IMR-90 (cell line): ENCODE measurements around the gene CDK13. TPM values are rescaled to one million over a fixed set of nuclear protein-coding genes. Genes with fewer than 3 reads are reported as not detected.

Source experiments
- ATAC-seq: fragments of 200-7000 bp; cut with Tn5 transposase; 2 replicates; pipeline ENCODE4 v1.9.1; 2020; ENCODE audit warnings: low read depth, mild to moderate bottlenecking, moderate library complexity
- BruUV-seq: library from RNA; stranded (reverse); fragments of 400-500 nt; replicated peaks from 2 replicates; lab custom pipeline; 2021; lab: Mats Ljungman, UMichigan
- CTCF ChIA-PET: fragments of 300-600 bp; formaldehyde crosslinking; extraction: SDS; loops from one replicate; lab custom pipeline; 2021; ENCODE audit warnings: antibody characterized with exemption; lab: Yijun Ruan, JAX
- POLR2A ChIA-PET: fragments of 300-600 bp; sonication (Branson Sonifier 250); formaldehyde crosslinking; loops from one replicate; lab custom pipeline; 2022; ENCODE audit warnings: antibody characterized with exemption; ENCODE audit not compliant: unreplicated experiment; lab: Charles Lee
- DNase-seq: peaks from one replicate; pipeline ENCODE4 v3.0.0; 2013
- H2AFZ ChIP-seq: replicated peaks from 2 replicates; pipeline ENCODE3; 2013; ENCODE audit warnings: low read length, mild to moderate bottlenecking; ENCODE audit not compliant: poor library complexity
- H2AK5ac ChIP-seq: 2 replicates; pipeline ENCODE4 v1.6.1; 2013; ENCODE audit warnings: low read depth, low read length, inconsistent platforms
- H2AK9ac ChIP-seq: replicated peaks from 2 replicates; pipeline ENCODE3; 2013; ENCODE audit warnings: mild to moderate bottlenecking, low read depth, low read length, moderate library complexity; ENCODE audit not compliant: poor library complexity
- H2BK120ac ChIP-seq: 2 replicates; pipeline ENCODE4 v1.6.1; 2013; ENCODE audit warnings: low read depth, low read length, inconsistent platforms
- H2BK15ac ChIP-seq: 3 replicates; pipeline ENCODE4 v1.6.1; 2013; ENCODE audit warnings: low read depth, low read length, inconsistent platforms
- H2BK20ac ChIP-seq: 2 replicates; pipeline ENCODE4 v1.6.1; 2013; ENCODE audit warnings: low read depth, mild to moderate bottlenecking, inconsistent platforms, low read length, moderate library complexity
- H2BK5ac ChIP-seq: 2 replicates; pipeline ENCODE4 v1.6.1; 2013; ENCODE audit warnings: mild to moderate bottlenecking, low read depth, low read length, inconsistent platforms; ENCODE audit not compliant: poor library complexity, severe bottlenecking
- H3K14ac ChIP-seq: replicated peaks from 2 replicates; pipeline ENCODE4 v1.6.1; 2013; ENCODE audit warnings: low read depth, low read length, inconsistent platforms
- H3K18ac ChIP-seq: 2 replicates; pipeline ENCODE4 v1.6.1; 2013; ENCODE audit warnings: low read depth, low read length, control low read depth
- H3K23ac ChIP-seq: 2 replicates; pipeline ENCODE4 v1.6.1; 2013; ENCODE audit warnings: low read depth, low read length, inconsistent platforms
- H3K27ac ChIP-seq: 2 replicates; pipeline ENCODE4 v1.5.1; 2013; ENCODE audit warnings: mild to moderate bottlenecking, control low read depth, low read length; ENCODE audit not compliant: insufficient read depth
- H3K27me3 ChIP-seq: 2 replicates; pipeline ENCODE4 v1.6.1; 2013; ENCODE audit warnings: low read length; ENCODE audit not compliant: control insufficient read depth, insufficient read depth
- H3K36me3 ChIP-seq: 2 replicates; pipeline ENCODE4 v1.6.1; 2013; ENCODE audit warnings: low read length, mixed read lengths; ENCODE audit not compliant: control insufficient read depth, insufficient read depth
- H3K4ac ChIP-seq: 2 replicates; pipeline ENCODE4 v1.6.1; 2013; ENCODE audit warnings: low read depth, low read length, inconsistent platforms
- H3K4me1 ChIP-seq: 2 replicates; pipeline ENCODE4 v1.6.1; 2013; ENCODE audit warnings: low read length, mixed read lengths; ENCODE audit not compliant: control insufficient read depth, insufficient read depth
- H3K4me2 ChIP-seq: 2 replicates; pipeline ENCODE4 v1.6.1; 2013; ENCODE audit warnings: low read depth, mild to moderate bottlenecking, control low read depth, low read length, moderate library complexity
- H3K4me3 ChIP-seq: 2 replicates; pipeline ENCODE4 v1.5.1; 2013; ENCODE audit warnings: low read depth, mild to moderate bottlenecking, control low read depth, low read length, moderate library complexity; ENCODE audit not compliant: insufficient read depth
- H3K56ac ChIP-seq: 2 replicates; pipeline ENCODE4 v1.6.1; 2013; ENCODE audit warnings: low read length, inconsistent platforms; ENCODE audit not compliant: insufficient read depth; ENCODE audit errors: extremely low read depth
- H3K79me1 ChIP-seq, 2 experiments: 2 replicates each; pipeline ENCODE4 v1.6.1; 2013; ENCODE audit warnings: low read length in 2 of 2, inconsistent platforms in 1 of 2, low read depth in 1 of 2
- H3K9ac ChIP-seq: 2 replicates; pipeline ENCODE4 v1.6.1; 2013; ENCODE audit warnings: low read depth, low read length, control low read depth
- H3K9me1 ChIP-seq: 2 replicates; pipeline ENCODE4 v1.6.1; 2013; ENCODE audit warnings: low read length, inconsistent platforms; ENCODE audit not compliant: insufficient read depth
- H3K9me3 ChIP-seq: 2 replicates; pipeline ENCODE4 v1.6.1; 2013; ENCODE audit warnings: low read length; ENCODE audit not compliant: control insufficient read depth, insufficient read depth
- H4K20me1 ChIP-seq: 2 replicates; pipeline ENCODE4 v1.6.1; 2013; ENCODE audit warnings: low read length, inconsistent platforms; ENCODE audit not compliant: insufficient read depth
- H4K5ac ChIP-seq: 2 replicates; pipeline ENCODE4 v1.6.1; 2013; ENCODE audit warnings: mild to moderate bottlenecking, low read depth, low read length, control low read depth
- H4K8ac ChIP-seq, 2 experiments: 2 replicates each; pipeline ENCODE4 v1.6.1; 2013; ENCODE audit warnings: low read depth in 2 of 2, low read length in 2 of 2, control low read depth in 1 of 2, inconsistent platforms in 1 of 2
- H4K91ac ChIP-seq: 2 replicates; pipeline ENCODE4 v1.6.1; 2013; ENCODE audit warnings: low read depth, low read length, inconsistent platforms; ENCODE audit not compliant: insufficient read depth
- BHLHE40 ChIP-seq: fragments of 150-350 bp; IDR thresholded peaks from 2 replicates; pipeline ENCODE4 v1.6.1; 2016; ENCODE audit warnings: mild to moderate bottlenecking, low read depth, low read length
- CEBPB ChIP-seq: IDR thresholded peaks from 2 replicates; pipeline ENCODE4 v1.6.1; 2012; ENCODE audit warnings: low read depth, low read length, improper control_type of control experiment
- CHD1 ChIP-seq: IDR thresholded peaks from 2 replicates; pipeline ENCODE4 v1.6.1; 2012; ENCODE audit warnings: low read depth, low read length, improper control_type of control experiment
- CTCF ChIP-seq: conservative IDR thresholded peaks from 2 replicates; pipeline ENCODE4 v1.5.1; 2012; ENCODE audit warnings: mild to moderate bottlenecking, low read depth, low read length, improper control_type of control experiment
- MAZ ChIP-seq: IDR thresholded peaks from 2 replicates; pipeline ENCODE4 v1.6.1; 2012; ENCODE audit warnings: low read depth, mild to moderate bottlenecking, low read length, improper control_type of control experiment, moderate library complexity, borderline replicate concordance
- MXI1 ChIP-seq: IDR thresholded peaks from 2 replicates; pipeline ENCODE4 v1.6.1; 2012; ENCODE audit warnings: low read depth, mild to moderate bottlenecking, low read length, moderate library complexity, borderline replicate concordance
- NFE2L2 ChIP-seq: fragments of 150-350 bp; IDR thresholded peaks from 2 replicates; pipeline ENCODE4 v1.6.1; 2016; ENCODE audit warnings: low read depth, mild to moderate bottlenecking, low read length
- POLR2A ChIP-seq: IDR thresholded peaks from 2 replicates; pipeline ENCODE4 v1.6.1; 2012; ENCODE audit warnings: mild to moderate bottlenecking, low read depth, low read length
- RAD21 ChIP-seq: IDR thresholded peaks from 2 replicates; pipeline ENCODE4 v1.6.1; 2012; ENCODE audit warnings: low read length, improper control_type of control experiment
- RCOR1 ChIP-seq: IDR thresholded peaks from 2 replicates; pipeline ENCODE4 v1.6.1; 2012; ENCODE audit warnings: mild to moderate bottlenecking, low read length, improper control_type of control experiment; ENCODE audit not compliant: insufficient replicate concordance
- RFX5 ChIP-seq: IDR thresholded peaks from 2 replicates; pipeline ENCODE4 v1.8.0; 2012; ENCODE audit warnings: low read depth, mild to moderate bottlenecking, low read length, moderate library complexity
- SMC3 ChIP-seq: fragments of 150-350 bp; IDR thresholded peaks from 2 replicates; pipeline ENCODE4 v1.6.1; 2016; ENCODE audit warnings: low read depth, mild to moderate bottlenecking, antibody characterized with exemption, low read length, moderate library complexity
- USF2 ChIP-seq: fragments of 150-350 bp; IDR thresholded peaks from 2 replicates; pipeline ENCODE4 v1.6.1; 2017; ENCODE audit warnings: mild to moderate bottlenecking, antibody characterized with exemption, low read length, low read depth
- WGBS, 2 experiments: methylation state at CpG; one replicate each; pipeline versions ENCODE4 v1.1.5 to v1.1.7; 2013; ENCODE audit warnings: missing lambda C conversion rate in 2 of 2; ENCODE audit not compliant: insufficient read length in 1 of 2; ENCODE audit errors: extremely low coverage in 2 of 2; 5-methylcytosine and 5-hydroxymethylcytosine counted together
- dilution Hi-C: fragments of 300-500 bp; cut with HindIII; formaldehyde crosslinking; loops from one replicate; pipeline ENCODE4 v1.14.3; 2018; ENCODE audit warnings: low sequenced_read_pairs; ENCODE audit not compliant: unreplicated experiment
- in situ Hi-C: fragments of 300-500 bp; cut with MboI; formaldehyde crosslinking; loops from 3 replicates; pipeline ENCODE4 v1.14.3; 2019; ENCODE audit warnings: low sequenced_read_pairs, inconsistent platforms, mixed read lengths
- intact Hi-C: fragments of 100-400 bp; cut with micrococcal nuclease; formaldehyde crosslinking; loops from 2 replicates; pipeline ENCODE4 v1.10.0; 2022
- polyA plus RNA-seq, 3 experiments: library from polyadenylated mRNA; depleted of rRNA; stranded (reverse); fragments of >200 nt; gene quantifications; 2 replicates each; pipeline ENCODE4 v1.2.3, GENCODE V29; 2012; ENCODE audit warnings: low replicate concordance in 1 of 3
- total RNA-seq: library from RNA; depleted of rRNA; stranded (reverse); fragments of >200 nt; gene quantifications from 2 replicates; pipeline ENCODE4 v1.2.3, GENCODE V29; 2012
- TF ChIP-seq, protein P1 (sequence below): fragments of 150-350 bp; IDR thresholded peaks from 2 replicates; pipeline ENCODE4 v1.6.1; 2016; ENCODE audit warnings: low read depth, mild to moderate bottlenecking, low read length, moderate library complexity, borderline replicate concordance

Gene CDK13
- total and polyA plus RNA-seq, 2 of the 4 experiments (the other 2 are of a cell fraction), result 20.1 to 50.4 TPM

- H3K4me1 ChIP-seq, result peaks cover 1% of the 10 kb centered on the region; the same call in 1 of the 2 replicates
- no peak overlapping the region for H3K56ac ChIP-seq
- no peak overlapping the region for H2BK120ac ChIP-seq
- no TSS peak for BruUV-seq
- no peak overlapping the region for H3K9ac ChIP-seq
- ATAC-seq, result no peak
- no peaks in the 10 kb centered on the region; the same call in 1 of the 2 replicates for H3K9me3 ChIP-seq
- H3K14ac ChIP-seq, result no peak overlapping the region
- no peaks in the 10 kb centered on the region for H3K79me1 ChIP-seq
- no peak for DNase-seq
- no peaks in the 10 kb centered on the region; the same call in 1 of the 2 replicates for H3K9me1 ChIP-seq
- no peak overlapping the region for H3K23ac ChIP-seq
- H3K36me3 ChIP-seq, result no peaks in the 10 kb centered on the region
- H2BK5ac ChIP-seq, result no peak overlapping the region
- no CpG with 5 or more reads among the region's 4 CpGs for WGBS, 2 experiments
- no peak overlapping the region for H3K4me3 ChIP-seq
- no peak overlapping the region for H2BK20ac ChIP-seq
- no peak overlapping the region for H2AK9ac ChIP-seq
- peaks cover 3% of the 10 kb centered on the region; the same call in 1 of the 2 replicates for H3K27me3 ChIP-seq
- ChIA-PET POLR2A (no interaction called here), CTCF (no interaction called here)
- no peak overlapping the region for H4K91ac ChIP-seq
- intact Hi-C loops (no loop called here), in situ Hi-C loops (no loop called here), dilution Hi-C loops (no loop called here)
- H3K4me2 ChIP-seq, result no peak overlapping the region
- H4K5ac ChIP-seq, result no peak overlapping the region
- no peak overlapping the region for H2AK5ac ChIP-seq
- H3K27ac ChIP-seq, result no peak overlapping the region
- H2AFZ ChIP-seq, result peak overlapping the region; percentile 53
- TF ChIP-seq SMC3 (no peak), CHD1 (no peak), CEBPB (no peak), RFX5 (no peak), USF2 (no peak), BHLHE40 (no peak), RCOR1 (no peak), CTCF (no peak), RAD21 (no peak), MAZ (no peak), MXI1 (no peak), NFE2L2 (no peak), POLR2A (no peak)
- TF ChIP-seq, protein P1, sequence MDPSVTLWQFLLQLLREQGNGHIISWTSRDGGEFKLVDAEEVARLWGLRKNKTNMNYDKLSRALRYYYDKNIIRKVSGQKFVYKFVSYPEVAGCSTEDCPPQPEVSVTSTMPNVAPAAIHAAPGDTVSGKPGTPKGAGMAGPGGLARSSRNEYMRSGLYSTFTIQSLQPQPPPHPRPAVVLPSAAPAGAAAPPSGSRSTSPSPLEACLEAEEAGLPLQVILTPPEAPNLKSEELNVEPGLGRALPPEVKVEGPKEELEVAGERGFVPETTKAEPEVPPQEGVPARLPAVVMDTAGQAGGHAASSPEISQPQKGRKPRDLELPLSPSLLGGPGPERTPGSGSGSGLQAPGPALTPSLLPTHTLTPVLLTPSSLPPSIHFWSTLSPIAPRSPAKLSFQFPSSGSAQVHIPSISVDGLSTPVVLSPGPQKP, result no peak
- H4K20me1 ChIP-seq, result no peaks in the 10 kb centered on the region; the same call in 1 of the 2 replicates
- H4K8ac ChIP-seq, result no peak overlapping the region
- no peak overlapping the region for H2BK15ac ChIP-seq
- H3K18ac ChIP-seq, result no peak overlapping the region
- H3K4ac ChIP-seq, result no peak overlapping the region
These were observed 41.1 kb upstream of the CDK13 start for GRCh38 chr7:39908973-39909372.
